Neutrophil (primary cell): ENCODE results near the gene RABGAP1.

Source experiments
- H3K27ac ChIP-seq: fragments of 200-600 bp; sonication (generic); 2 replicates; pipeline ENCODE4 v1.5.1; 2016; ENCODE audit warnings: mild to moderate bottlenecking, moderate library complexity
- H3K27me3 ChIP-seq: fragments of 200-600 bp; sonication (generic); 2 replicates; pipeline ENCODE4 v1.6.0; 2016; ENCODE audit warnings: mild to moderate bottlenecking
- H3K36me3 ChIP-seq: fragments of 200-600 bp; sonication (generic); 2 replicates; pipeline ENCODE4 v1.5.1; 2017
- H3K4me1 ChIP-seq, 2 experiments: fragments of 200-600 bp in 1 of 2; sonication (generic) in 1 of 2; 1 replicate in 1 of 2; 2 replicates in 1 of 2; pipeline versions ENCODE4 v1.5.1 to v1.6.1; 2013 to 2016; ENCODE audit warnings: low read depth in 1 of 2, low read length in 1 of 2, mild to moderate bottlenecking in 1 of 2, moderate library complexity in 1 of 2; ENCODE audit not compliant: control insufficient read depth in 1 of 2, insufficient read depth in 1 of 2
- H3K4me3 ChIP-seq, 2 experiments: fragments of 200-600 bp in 1 of 2; sonication (generic) in 1 of 2; 1 replicate in 1 of 2; 2 replicates in 1 of 2; pipeline ENCODE4 v1.5.1; 2013 to 2016; ENCODE audit warnings: low read depth in 1 of 2, low read length in 1 of 2, mild to moderate bottlenecking in 1 of 2, moderate library complexity in 1 of 2
- H3K9me3 ChIP-seq: fragments of 200-600 bp; sonication (generic); 2 replicates; pipeline ENCODE4 v1.5.1; 2016
- CTCF ChIP-seq: fragments of 200-600 bp; sonication (generic); IDR thresholded peaks from 2 replicates; pipeline ENCODE4 v1.5.1; 2016; ENCODE audit warnings: antibody characterized with exemption

The RABGAP1 gene

GRCh38 chr9:123119566-123119965, 178.7 kb downstream of the RABGAP1 start:
- no peak overlapping the region for H3K4me3 ChIP-seq
- H3K36me3 ChIP-seq, result no peaks in the 10 kb centered on the region
- no peaks in the 10 kb centered on the region for H3K9me3 ChIP-seq
- no peaks in the 10 kb centered on the region for H3K4me1 ChIP-seq
- TF ChIP-seq CTCF, result no peak
- H3K27ac ChIP-seq, result no peak overlapping the region
- no peaks in the 10 kb centered on the region for H3K27me3 ChIP-seq

GRCh38 chr9:123120131-123120530, 179.3 kb downstream of the RABGAP1 start:
- Histone ChIP-seq H3K27ac (no peak overlapping the region), H3K4me1 (no peaks in the 10 kb centered on the region), H3K9me3 (no peaks in the 10 kb centered on the region), H3K27me3 (no peaks in the 10 kb centered on the region), H3K4me3 (no peak overlapping the region), H3K36me3 (no peaks in the 10 kb centered on the region)
- TF ChIP-seq CTCF, result no peak

GRCh38 chr9:123120953-123121352, 180.1 kb downstream of the RABGAP1 start:
- no peak for TF ChIP-seq CTCF
- no peak overlapping the region for H3K4me3 ChIP-seq
- H3K27ac ChIP-seq, result no peak overlapping the region
- no peaks in the 10 kb centered on the region for H3K36me3 ChIP-seq
- no peaks in the 10 kb centered on the region for H3K9me3 ChIP-seq
- no peaks in the 10 kb centered on the region for H3K27me3 ChIP-seq
- no peaks in the 10 kb centered on the region for H3K4me1 ChIP-seq

GRCh38 chr9:123121457-123121856, 180.6 kb downstream of the RABGAP1 start:
- Histone ChIP-seq H3K27me3 (no peaks in the 10 kb centered on the region), H3K4me1 (no peaks in the 10 kb centered on the region), H3K27ac (no peak overlapping the region), H3K9me3 (no peaks in the 10 kb centered on the region), H3K36me3 (no peaks in the 10 kb centered on the region), H3K4me3 (no peak overlapping the region)
- TF ChIP-seq CTCF, result no peak

- TF ChIP-seq CTCF, result no peak
- H3K9me3 ChIP-seq, result no peaks in the 10 kb centered on the region
Observed at GRCh38 chr9:123127512-123128075, 186.8 kb downstream of the RABGAP1 start.

GRCh38 chr9:123128591-123128990, 187.8 kb downstream of the RABGAP1 start:
- Histone ChIP-seq H3K36me3 (peaks cover 7% of the 10 kb centered on the region), H3K4me3 (no peak overlapping the region), H3K27me3 (no peaks in the 10 kb centered on the region), H3K27ac (no peak overlapping the region), H3K9me3 (no peaks in the 10 kb centered on the region), H3K4me1 (peaks cover 0 to 6% of the 10 kb centered on the region in 2 experiments)
- TF ChIP-seq CTCF, result no peak

More at GRCh38 chr9:123127512-123128075, 186.8 kb downstream of the RABGAP1 start:
- Histone ChIP-seq H3K27me3 (no peaks in the 10 kb centered on the region), H3K4me1 (peaks cover 0 to 6% of the 10 kb centered on the region in 2 experiments), H3K27ac (no peak overlapping the region), H3K36me3 (peaks cover 6% of the 10 kb centered on the region), H3K4me3 (no peak overlapping the region)
